Measurements from ENCODE around the gene GPR68. TPM values are rescaled to one million over a fixed set of nuclear protein-coding genes. Genes with fewer than 3 reads are reported as not detected.

Gene GPR68
- total and polyA plus RNA-seq, 2 experiments from 2014 or later = 0.19 to 0.35 TPM

- H3K4me1 ChIP-seq (ENCODE audit: insufficient read depth) = 0 out of 2 replicates have a peak, but pooled peaks cover 3% of the 10 kb centered on the region
- no peaks in the 10 kb centered on the region for H3K36me3 ChIP-seq (ENCODE audit: insufficient read depth)
- no peak overlapping the region for H3K27ac ChIP-seq (ENCODE audit: low read depth)
- H3K4me3 ChIP-seq = no peak overlapping the region
- H4K20me1 ChIP-seq (replicated peaks; ENCODE audit: insufficient read depth) = no peaks in the 10 kb centered on the region
- ATAC-seq = no peak
- no peaks in the 10 kb centered on the region for H3K9me2 ChIP-seq (ENCODE audit: insufficient read depth)
- TF ChIP-seq ZNF331 (CRISPR knock-in tag; IDR thresholded peaks at IDR 0.05; ENCODE audit: low read depth) (no peak), CREB1 (CRISPR knock-in tag; IDR thresholded peaks at IDR 0.05; ENCODE audit: low read depth) (no peak), CTCF (conservative IDR thresholded peaks at IDR 0.05; ENCODE audit: low read depth in 2 of 2) (no peak), STAT1 (IDR thresholded peaks at IDR 0.05; ENCODE audit: unreplicated experiment) (no peak), NANOG (IDR thresholded peaks at IDR 0.05; ENCODE audit: borderline replicate concordance) (no peak), POLR2AphosphoS5 (IDR thresholded peaks at IDR 0.05; ENCODE audit: low read depth) (no peak), EZH2 (IDR thresholded peaks at IDR 0.05; ENCODE audit: low read depth, unreplicated experiment) (no peak), ETS1 (IDR thresholded peaks at IDR 0.05) (no peak), REST (IDR thresholded peaks at IDR 0.05; ENCODE audit: unreplicated experiment) (no peak), JUNB (IDR thresholded peaks at IDR 0.05; ENCODE audit: unreplicated experiment) (no peak), EZH2phosphoT487 (IDR thresholded peaks at IDR 0.05; ENCODE audit: unreplicated experiment) (no peak)
- H3K27ac Mint-ChIP-seq = no peak overlapping the region
- no peak overlapping the region for H3K4me2 ChIP-seq
- DNase-seq (ENCODE audit: low spot score) = no peak
- peaks cover 20% of the 10 kb centered on the region for H3K4me1 Mint-ChIP-seq
- H3F3A ChIP-seq (replicated peaks; ENCODE audit: low read depth) = no peaks in the 10 kb centered on the region
- H3K27me3 ChIP-seq (ENCODE audit: insufficient read depth) = no peaks in the 10 kb centered on the region
- no peaks in the 10 kb centered on the region for H3K79me2 ChIP-seq (replicated peaks; ENCODE audit: insufficient read depth)
- H3K9me3 Mint-ChIP-seq = no peaks in the 10 kb centered on the region
- no peak overlapping the region for H3K4me3 Mint-ChIP-seq
- H3K27me3 Mint-ChIP-seq (ENCODE audit: insufficient read depth, low read depth, poor library complexity) = peaks cover 5% of the 10 kb centered on the region
- no peak overlapping the region for H2AFZ ChIP-seq
- H3K36me3 Mint-ChIP-seq (ENCODE audit: low read depth) = peaks cover 11% of the 10 kb centered on the region; the same call in 2 of the 3 replicates
Observed at GRCh38 chr14:91221270-91221669, 23.2 kb downstream of the GPR68 start.

All from GM23338 (cell line).